Pancreas (tissue), 10 donors: ENCODE measurements around the gene KCMF1. TPM values are rescaled to one million over a fixed set of nuclear protein-coding genes. Genes with fewer than 3 reads are reported as not detected.

Experiments used
- ATAC-seq, 4 donors: fragments of 200-7000 bp; cut with Tn5 transposase; one replicate each; pipeline versions ENCODE4 v1.8.0 to v1.9.1; 2020; ENCODE audit warnings: mild to moderate bottlenecking in 4 of 4, moderate library complexity in 4 of 4
- DNase-seq, 6 donors: peaks; one replicate each; pipeline ENCODE4 v3.0.0-alpha.2; 2020
- FAIRE-seq: peaks from 2 replicates; lab custom pipeline; 2012; peaks lifted over from hg19 to GRCh38; lab: Jason Lieb, UNC
- H3K27ac ChIP-seq, 4 donors: fragments of 200-600 bp; sonication (generic); 1 replicate in 3 of 4; 2 replicates in 1 of 4; pipeline versions ENCODE4 v1.5.0 to v1.8.0; 2020
- H3K27me3 ChIP-seq, 4 donors: fragments of 200-600 bp; one replicate each; pipeline ENCODE4 v1.8.0; 2021
- H3K36me3 ChIP-seq, 3 donors: fragments of 200-600 bp; sonication (generic) in 1 of 3; one replicate each; pipeline versions ENCODE4 v1.5.0 to v1.8.0; 2020 to 2021
- H3K4me1 ChIP-seq, 3 donors: fragments of 200-600 bp; one replicate each; pipeline ENCODE4 v1.8.0; 2021
- H3K4me3 ChIP-seq, 4 donors: fragments of 200-600 bp; sonication (generic) in 2 of 4; one replicate each; pipeline versions ENCODE4 v1.5.0 to v1.8.0; 2020 to 2021
- H3K9me3 ChIP-seq, 4 donors: fragments of 200-600 bp; one replicate each; pipeline ENCODE4 v1.8.0; 2021
- CTCF ChIP-seq, 4 donors: fragments of 200-600 bp; sonication (generic) in 3 of 4; IDR thresholded peaks; one replicate each; pipeline versions ENCODE4 v1.5.0 to v1.8.0; 2021; ENCODE audit warnings: antibody characterized with exemption in 4 of 4
- WGBS, 2 donors: extraction: QIAGEN DNeasy Blood & Tissue Kit; methylation state at CpG; one replicate each; pipeline ENCODE4 v1.1.7; 2013; 5-methylcytosine and 5-hydroxymethylcytosine counted together
- intact Hi-C, 3 donors: fragments of 100-400 bp; cut with DNase I; formaldehyde crosslinking; loops; one replicate each; pipeline versions ENCODE4 v1.11.1 to v1.14.2; 2022
- polyA plus RNA-seq, 2 donors: library from polyadenylated mRNA; stranded (reverse); fragments of 200-250 nt; gene quantifications; one replicate each; pipeline ENCODE4 v1.2.3, GENCODE V29; 2013
- total RNA-seq, 6 donors: library from RNA; stranded (reverse); fragmentation: NEBNext Ultra II Directional in 4 of 6; extraction: Animal tissue kit (Norgen Biotek cat#: 25700) in 4 of 6; gene quantifications; one replicate each; pipeline versions ENCODE4 v1.2.1 to v1.2.4, GENCODE V29; 2021 to 2023
- donor health status: healthy with polysubstance abuse.
- donor health status: DM: no; HTN: no; CAD: no; lungs with moderate emphysema.
- donor health status: DM: no; HTN: no; CAD: no.
- donor health status: control.
- donor health status: control.
- donor health status: Bipolar disorder and iron deficiency.
- donor health status: DM: yes; HTN: yes; CAD: no.
- donor health status: DM: no; HTN: no; CAD: no.
- donor health status: DM: no; HTN: no; CAD: no.
- donor health status: DM: yes; HTN: yes; CAD: no.

KCMF1 gene
- total RNA-seq (100 to 1,000 TPM in 1 of 6 donors, 10 to 100 TPM in 5; 58.1 to 102 (median 82.3) TPM), polyA plus RNA-seq (10 to 100 TPM in 1 of 2 donors, 1 to 10 TPM in 1; 9.9 to 31.1 TPM)

GRCh38 chr2:84970868-84971509 is at the start of gene KCMF1:
TSS of gene KCMF1 (plus strand) at chr2:84971161. CDS start at chr2:84971452, 291 bp downstream.
- peak within 1 kb of the TSS; percentile 93 to 97 (median 94) for H3K27ac ChIP-seq
- 0% methylated on average over 11 to 97 of the region's 102 CpGs for WGBS, 2 donors
- peaks cover 5 to 36% (median 27%) of the 10 kb centered on the region in 3 donors for H3K4me1 ChIP-seq
- H3K36me3 ChIP-seq = no peaks in the 10 kb centered on the region
- FAIRE-seq = no peak
- intact Hi-C loops = no loop called here
- peak; percentile 79 to 92 (median 88) for DNase-seq
- H3K9me3 ChIP-seq = no peaks in the 10 kb centered on the region
- no peaks in the 10 kb centered on the region for H3K27me3 ChIP-seq
- TF ChIP-seq CTCF (IDR thresholded peaks at IDR 0.05) = no peak
- peak; percentile 64 to 72 (median 68) for ATAC-seq
- peak within 1 kb of the TSS; percentile 63 to 91 (median 75) for H3K4me3 ChIP-seq

GRCh38 chr2:84923009-84923408 is 48.0 kb upstream of the KCMF1 start:
- ATAC-seq (no peak), DNase-seq (no peak), FAIRE-seq (no peak)
- intact Hi-C loops = no loop called here
- no peak for TF ChIP-seq CTCF (IDR thresholded peaks at IDR 0.05)
- Histone ChIP-seq H3K27ac (no peak overlapping the region), H3K27me3 (no peaks in the 10 kb centered on the region), H3K36me3 (no peaks in the 10 kb centered on the region), H3K9me3 (no peaks in the 10 kb centered on the region), H3K4me3 (no peak overlapping the region), H3K4me1 (peaks cover 0 to 4% (median 0%) of the 10 kb centered on the region in 3 donors)

GRCh38 chr2:84924173-84925106 is 46.5 kb upstream of the KCMF1 start:
- ATAC-seq (no peak), FAIRE-seq (no peak), DNase-seq (no peak)
- no peaks in the 10 kb centered on the region for H3K36me3 ChIP-seq
- no peak for TF ChIP-seq CTCF (IDR thresholded peaks at IDR 0.05)
- no peak overlapping the region for H3K4me3 ChIP-seq
- no peaks in the 10 kb centered on the region for H3K9me3 ChIP-seq
- 64% methylated on average over 9 of the region's 9 CpGs for WGBS, 2 donors
- H3K27ac ChIP-seq = no peak overlapping the region
- intact Hi-C loops = loop anchor here in 1 of 3 donors (5.0 kb wide), 1 partner anchor 88 kb away; no protein-coding TSS in a partner anchor
- no peaks in the 10 kb centered on the region for H3K27me3 ChIP-seq
- peaks cover 0 to 4% (median 0%) of the 10 kb centered on the region in 3 donors for H3K4me1 ChIP-seq

GRCh38 chr2:84925336-84925723 is 45.6 kb upstream of the KCMF1 start:
- FAIRE-seq = no peak

More at GRCh38 chr2:84925336-84925723, 45.6 kb upstream of the KCMF1 start:
- peaks cover 0 to 4% (median 0%) of the 10 kb centered on the region in 3 donors for H3K4me1 ChIP-seq
- H3K4me3 ChIP-seq = no peak overlapping the region
- no peak for TF ChIP-seq CTCF (IDR thresholded peaks at IDR 0.05)
- H3K27me3 ChIP-seq = no peaks in the 10 kb centered on the region
- intact Hi-C loops = loop anchor here in 1 of 3 donors (5.0 kb wide), 1 partner anchor 87 kb away; no protein-coding TSS in a partner anchor
- H3K27ac ChIP-seq = no peak overlapping the region
- H3K9me3 ChIP-seq = no peaks in the 10 kb centered on the region
- ATAC-seq = no peak
- DNase-seq = no peak
- WGBS, 2 donors = 91 to 93% methylated on average over 2 of the region's 2 CpGs
- H3K36me3 ChIP-seq = no peaks in the 10 kb centered on the region
